ENCODE data around the gene HSPA12B. TPM values are rescaled to one million over a fixed set of nuclear protein-coding genes. Genes with fewer than 3 reads are reported as not detected.

HSPA12B gene
- total and polyA plus RNA-seq, 2 of the 13 experiments (the other 11 are each of a cell fraction or from before 2014, with no cell fraction given) = 0.01 TPM; not detected in 1

- TF ChIP-seq ZNF691 (CRISPR knock-in tag; IDR thresholded peaks at IDR 0.05; ENCODE audit: borderline replicate concordance, low read depth) (no peak; the same call in 1 of the 2 replicates), ATF1 (CRISPR knock-in tag; IDR thresholded peaks at IDR 0.05) (no peak), NFKBIZ (CRISPR knock-in tag; IDR thresholded peaks at IDR 0.05) (0 out of 2 replicates have a peak, but pooled peaks have one; percentile 26), ZFAT (CRISPR knock-in tag; conservative IDR thresholded peaks at IDR 0.05) (no peak), ZBTB21 (CRISPR knock-in tag; IDR thresholded peaks at IDR 0.05) (no peak), KMT2A (CRISPR knock-in tag; IDR thresholded peaks at IDR 0.05) (no peak), ZNF232 (CRISPR knock-in tag; IDR thresholded peaks at IDR 0.05; ENCODE audit: borderline replicate concordance) (no peak), GABPB1 (CRISPR knock-in tag; IDR thresholded peaks at IDR 0.05) (peak; percentile 51; the same call in 1 of the 2 replicates), RAD21 (CRISPR knock-in tag; IDR thresholded peaks at IDR 0.05) (peak; percentile 92), POLR2A (IDR thresholded peaks at IDR 0.05; ENCODE audit: insufficient read depth in 1 of 2, low read depth in 2 of 2, low read length in 2 of 2) (no peak), RELA (CRISPR knock-in tag; IDR thresholded peaks at IDR 0.05) (peak; percentile 58; the same call in 1 of the 2 replicates), GATAD1 (CRISPR knock-in tag; IDR thresholded peaks at IDR 0.05) (0 out of 2 replicates have a peak, but pooled peaks have one; percentile 45), HMGA1 (CRISPR knock-in tag; conservative IDR thresholded peaks at IDR 0.05) (no peak), KLF16 (CRISPR knock-in tag; IDR thresholded peaks at IDR 0.05) (peak in 1 of 2 experiments; percentile 68; a peak in 1 of 4 replicates), NCOA5 (CRISPR knock-in tag; IDR thresholded peaks at IDR 0.05) (no peak), CBFB (CRISPR knock-in tag; IDR thresholded peaks at IDR 0.05) (0 out of 2 replicates have a peak, but pooled peaks have one; percentile 56), ZNF703 (CRISPR knock-in tag; IDR thresholded peaks at IDR 0.05; ENCODE audit: borderline replicate concordance) (no peak), ZNF44 (CRISPR knock-in tag; IDR thresholded peaks at IDR 0.05) (peak; percentile 91; the same call in 1 of the 2 replicates), KAT8 (CRISPR knock-in tag; IDR thresholded peaks at IDR 0.05) (peak; percentile 39; the same call in 1 of the 2 replicates), ARHGAP35 (CRISPR knock-in tag; IDR thresholded peaks at IDR 0.05; ENCODE audit: borderline replicate concordance) (no peak; the same call in 1 of the 2 replicates), ZNF75D (CRISPR knock-in tag; IDR thresholded peaks at IDR 0.05; ENCODE audit: borderline replicate concordance) (no peak), CAMTA2 (CRISPR knock-in tag; IDR thresholded peaks at IDR 0.05; ENCODE audit: borderline replicate concordance) (no peak), MZF1 (CRISPR knock-in tag; IDR thresholded peaks at IDR 0.05; ENCODE audit: borderline replicate concordance) (no peak), NFIB (CRISPR knock-in tag; IDR thresholded peaks at IDR 0.05; ENCODE audit: borderline replicate concordance) (no peak)
- TF ChIP-seq, protein P1, sequence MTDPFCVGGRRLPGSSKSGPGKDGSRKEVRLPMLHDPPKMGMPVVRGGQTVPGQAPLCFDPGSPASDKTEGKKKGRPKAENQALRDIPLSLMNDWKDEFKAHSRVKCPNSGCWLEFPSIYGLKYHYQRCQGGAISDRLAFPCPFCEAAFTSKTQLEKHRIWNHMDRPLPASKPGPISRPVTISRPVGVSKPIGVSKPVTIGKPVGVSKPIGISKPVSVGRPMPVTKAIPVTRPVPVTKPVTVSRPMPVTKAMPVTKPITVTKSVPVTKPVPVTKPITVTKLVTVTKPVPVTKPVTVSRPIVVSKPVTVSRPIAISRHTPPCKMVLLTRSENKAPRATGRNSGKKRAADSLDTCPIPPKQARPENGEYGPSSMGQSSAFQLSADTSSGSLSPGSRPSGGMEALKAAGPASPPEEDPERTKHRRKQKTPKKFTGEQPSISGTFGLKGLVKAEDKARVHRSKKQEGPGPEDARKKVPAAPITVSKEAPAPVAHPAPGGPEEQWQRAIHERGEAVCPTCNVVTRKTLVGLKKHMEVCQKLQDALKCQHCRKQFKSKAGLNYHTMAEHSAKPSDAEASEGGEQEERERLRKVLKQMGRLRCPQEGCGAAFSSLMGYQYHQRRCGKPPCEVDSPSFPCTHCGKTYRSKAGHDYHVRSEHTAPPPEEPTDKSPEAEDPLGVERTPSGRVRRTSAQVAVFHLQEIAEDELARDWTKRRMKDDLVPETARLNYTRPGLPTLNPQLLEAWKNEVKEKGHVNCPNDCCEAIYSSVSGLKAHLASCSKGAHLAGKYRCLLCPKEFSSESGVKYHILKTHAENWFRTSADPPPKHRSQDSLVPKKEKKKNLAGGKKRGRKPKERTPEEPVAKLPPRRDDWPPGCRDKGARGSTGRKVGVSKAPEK (CRISPR knock-in tag; IDR thresholded peaks at IDR 0.05; ENCODE audit: borderline replicate concordance) = no peak
- TF ChIP-seq, protein P2, sequence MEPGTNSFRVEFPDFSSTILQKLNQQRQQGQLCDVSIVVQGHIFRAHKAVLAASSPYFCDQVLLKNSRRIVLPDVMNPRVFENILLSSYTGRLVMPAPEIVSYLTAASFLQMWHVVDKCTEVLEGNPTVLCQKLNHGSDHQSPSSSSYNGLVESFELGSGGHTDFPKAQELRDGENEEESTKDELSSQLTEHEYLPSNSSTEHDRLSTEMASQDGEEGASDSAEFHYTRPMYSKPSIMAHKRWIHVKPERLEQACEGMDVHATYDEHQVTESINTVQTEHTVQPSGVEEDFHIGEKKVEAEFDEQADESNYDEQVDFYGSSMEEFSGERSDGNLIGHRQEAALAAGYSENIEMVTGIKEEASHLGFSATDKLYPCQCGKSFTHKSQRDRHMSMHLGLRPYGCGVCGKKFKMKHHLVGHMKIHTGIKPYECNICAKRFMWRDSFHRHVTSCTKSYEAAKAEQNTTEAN (CRISPR knock-in tag; conservative IDR thresholded peaks at IDR 0.05) = no peak
Observed at GRCh38 chr20:3710703-3711483, 21.6 kb upstream of the HSPA12B start (continued).

All from HepG2 (cell line).